HUES48 (cell line): Measurements from ENCODE around the gene CELF4.

Experiments
- H3K27ac ChIP-seq: one replicate; pipeline ENCODE4 v1.7.0; 2013; ENCODE audit warnings: low read depth, low read length, inconsistent platforms
- H3K27me3 ChIP-seq: 2 replicates; pipeline ENCODE4 v1.6.1; 2013; ENCODE audit warnings: mild to moderate bottlenecking, low read length; ENCODE audit not compliant: control insufficient read depth, insufficient read depth
- H3K36me3 ChIP-seq: 2 replicates; pipeline ENCODE4 v1.6.1; 2013; ENCODE audit warnings: low read length; ENCODE audit not compliant: control insufficient read depth, insufficient read depth
- H3K4me1 ChIP-seq: 2 replicates; pipeline ENCODE4 v1.6.1; 2013; ENCODE audit warnings: mild to moderate bottlenecking, low read length; ENCODE audit not compliant: control insufficient read depth, insufficient read depth
- H3K4me3 ChIP-seq: 2 replicates; pipeline ENCODE4 v1.5.1; 2013; ENCODE audit warnings: mild to moderate bottlenecking, low read depth, low read length
- H3K9ac ChIP-seq: 2 replicates; pipeline ENCODE4 v1.6.1; 2013; ENCODE audit warnings: mild to moderate bottlenecking, low read depth, low read length, moderate library complexity
- H3K9me3 ChIP-seq: 2 replicates; pipeline ENCODE4 v1.6.1; 2013; ENCODE audit warnings: low read length; ENCODE audit not compliant: control insufficient read depth, insufficient read depth

The CELF4 gene

DNA sequence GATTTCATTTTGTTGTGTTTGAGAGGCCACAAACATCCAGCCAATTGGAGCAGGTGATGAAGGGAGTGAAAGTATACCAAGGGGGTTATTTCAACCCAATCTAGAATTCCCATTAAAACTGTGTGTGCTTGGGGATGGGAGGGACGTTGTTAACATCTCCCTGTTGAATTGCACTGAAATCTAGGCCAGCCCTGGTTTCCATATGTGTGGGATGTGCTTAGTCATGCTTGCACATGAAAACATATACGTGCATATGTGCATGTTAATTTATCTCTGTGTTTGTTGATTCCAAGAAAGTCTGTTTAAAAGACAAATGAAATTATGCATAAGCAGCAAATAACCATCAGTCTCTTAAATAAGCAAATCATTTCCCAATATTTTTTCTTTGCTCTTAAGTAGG lies 5.6 kb downstream of the CELF4 start:
- H3K9ac ChIP-seq: no peak overlapping the region
- no peak overlapping the region for H3K27ac ChIP-seq
- no peaks in the 10 kb centered on the region for H3K36me3 ChIP-seq
- H3K4me3 ChIP-seq: no peak overlapping the region
- H3K27me3 ChIP-seq: peaks cover 87% of the 10 kb centered on the region
- peaks cover 21% of the 10 kb centered on the region for H3K4me1 ChIP-seq
- H3K9me3 ChIP-seq: no peaks in the 10 kb centered on the region

DNA sequence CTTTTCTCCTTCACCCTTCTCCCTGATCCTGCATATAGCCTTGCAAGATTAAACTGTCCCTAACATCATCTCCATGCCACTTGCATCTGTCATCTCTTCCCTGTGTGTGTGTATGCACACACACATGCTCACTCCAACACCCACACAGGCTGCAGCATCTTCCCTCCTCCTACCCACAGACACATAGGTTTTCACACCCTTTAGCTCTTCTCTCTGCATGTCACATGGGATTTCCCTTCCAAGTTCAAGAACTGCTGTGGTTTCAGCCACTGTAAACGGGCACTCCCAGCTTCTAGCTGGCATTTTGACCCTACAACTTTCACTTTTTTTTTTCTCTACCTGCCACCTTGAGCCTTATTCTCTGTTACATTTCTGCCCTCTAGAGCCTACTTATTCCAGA lies 6.4 kb downstream of the CELF4 start:
- H3K27me3 ChIP-seq: peaks cover 87% of the 10 kb centered on the region

DNA sequence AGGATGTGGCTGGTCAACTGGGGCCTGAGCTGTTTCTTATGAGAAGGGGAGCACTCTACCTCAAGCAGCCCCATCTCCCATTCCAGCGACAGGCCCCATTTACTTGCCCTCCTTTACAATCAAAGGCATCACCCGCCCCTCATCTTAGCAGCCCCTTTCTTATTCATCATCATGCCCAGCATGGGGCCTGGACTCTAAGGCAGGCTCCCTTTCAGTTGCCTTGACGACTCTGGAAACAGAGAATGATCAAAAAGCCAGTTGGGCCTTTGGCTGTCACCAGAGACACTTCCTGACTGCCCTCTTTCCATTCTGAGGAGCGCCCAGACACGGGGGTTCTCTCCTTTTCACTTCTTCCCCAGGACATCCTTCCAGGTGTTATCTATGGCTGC lies 11.2 kb downstream of the CELF4 start:
- Histone ChIP-seq H3K36me3 (no peaks in the 10 kb centered on the region), H3K27me3 (peaks cover 50% of the 10 kb centered on the region), H3K9me3 (no peaks in the 10 kb centered on the region), H3K9ac (no peak overlapping the region), H3K4me3 (peak overlapping the region; percentile 46; the same call in 1 of the 2 replicates), H3K27ac (no peak overlapping the region), H3K4me1 (peaks cover 14% of the 10 kb centered on the region)

More for the DNA sequence above, 6.4 kb downstream of the CELF4 start:
- no peak overlapping the region for H3K9ac ChIP-seq
- H3K9me3 ChIP-seq: no peaks in the 10 kb centered on the region
- no peak overlapping the region for H3K27ac ChIP-seq
- H3K4me3 ChIP-seq: no peak overlapping the region
- no peaks in the 10 kb centered on the region for H3K36me3 ChIP-seq
- peaks cover 26% of the 10 kb centered on the region for H3K4me1 ChIP-seq

DNA sequence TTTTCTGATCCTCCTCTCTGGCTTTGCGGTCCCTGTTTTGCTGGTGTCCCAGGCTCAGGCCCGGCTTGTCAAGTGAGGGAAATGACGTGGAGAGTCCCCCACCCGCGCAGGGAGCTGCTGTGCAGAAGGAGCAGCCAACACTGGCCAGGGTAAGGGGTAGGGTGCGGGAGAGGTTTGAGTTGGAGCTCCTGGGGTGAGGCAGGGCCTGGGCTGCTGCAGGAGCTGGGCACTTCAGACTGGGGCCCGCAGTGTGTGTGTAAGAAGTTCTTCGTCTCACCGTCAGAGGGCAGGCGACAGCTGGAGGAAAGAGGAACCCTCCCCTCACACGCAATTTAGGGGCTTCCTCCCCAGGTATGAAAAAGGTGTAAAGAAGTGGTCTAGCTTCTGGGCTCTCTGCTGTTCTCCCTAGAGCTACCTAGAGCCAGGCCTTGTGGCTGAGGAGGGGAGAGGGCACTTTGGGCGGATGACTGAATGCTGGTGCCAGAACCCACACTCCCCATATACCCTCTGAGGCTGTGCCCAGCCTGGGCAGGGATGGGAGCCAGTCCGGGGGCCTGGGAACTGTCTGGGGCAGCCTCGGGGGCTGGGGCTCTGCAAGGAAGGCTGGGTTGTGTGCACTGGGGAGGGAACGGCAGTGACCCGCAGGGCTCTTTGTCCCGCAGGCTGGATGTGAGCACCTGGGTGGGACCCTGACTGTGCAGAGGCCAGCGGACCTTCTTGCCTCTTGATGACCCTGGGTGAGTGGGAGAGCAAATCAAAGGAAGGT lies 11.8 kb downstream of the CELF4 start:
- Histone ChIP-seq H3K27me3 (peaks cover 44% of the 10 kb centered on the region), H3K4me1 (peaks cover 14% of the 10 kb centered on the region), H3K27ac (no peak overlapping the region), H3K36me3 (no peaks in the 10 kb centered on the region), H3K9ac (no peak overlapping the region), H3K9me3 (no peaks in the 10 kb centered on the region), H3K4me3 (peak overlapping the region; percentile 46)

GRCh38 chr18:37552286-37552685 lies 13.3 kb downstream of the CELF4 start:
- Histone ChIP-seq H3K27ac (no peak overlapping the region), H3K9ac (no peak overlapping the region), H3K27me3 (peaks cover 41% of the 10 kb centered on the region), H3K36me3 (no peaks in the 10 kb centered on the region), H3K4me3 (no peak overlapping the region), H3K9me3 (no peaks in the 10 kb centered on the region), H3K4me1 (peaks cover 14% of the 10 kb centered on the region)

GRCh38 chr18:37551846-37552245 lies 13.8 kb downstream of the CELF4 start:
- H3K9me3 ChIP-seq: no peaks in the 10 kb centered on the region
- H3K9ac ChIP-seq: no peak overlapping the region
- peaks cover 37% of the 10 kb centered on the region for H3K27me3 ChIP-seq
- H3K4me3 ChIP-seq: no peak overlapping the region
- H3K27ac ChIP-seq: no peak overlapping the region
- H3K36me3 ChIP-seq: no peaks in the 10 kb centered on the region
- peaks cover 14% of the 10 kb centered on the region for H3K4me1 ChIP-seq

DNA sequence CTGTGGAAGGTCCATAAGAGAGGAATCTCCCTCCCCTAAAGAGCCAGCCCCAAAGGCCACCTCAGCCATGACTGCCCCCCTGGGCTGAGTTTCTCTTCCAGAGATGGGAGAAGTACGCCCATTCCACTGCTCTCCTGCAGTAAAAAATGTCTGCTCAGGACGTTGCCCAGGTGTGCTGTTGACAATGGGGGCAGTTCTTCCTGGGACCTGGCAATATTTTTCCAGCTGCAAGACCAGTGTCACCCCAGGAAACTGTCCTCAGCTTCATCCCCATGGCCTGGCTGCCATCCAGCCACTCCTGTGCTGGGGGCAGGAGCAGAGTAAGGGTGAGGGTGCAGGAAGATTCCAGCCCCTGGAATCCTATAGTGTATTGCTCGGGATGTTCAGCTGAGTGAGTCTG lies 14.3 kb downstream of the CELF4 start:
- H3K36me3 ChIP-seq: no peaks in the 10 kb centered on the region
- peaks cover 31% of the 10 kb centered on the region for H3K27me3 ChIP-seq
- no peaks in the 10 kb centered on the region for H3K9me3 ChIP-seq
- no peak overlapping the region for H3K27ac ChIP-seq
- H3K4me3 ChIP-seq: no peak overlapping the region
- no peak overlapping the region for H3K9ac ChIP-seq
- H3K4me1 ChIP-seq: peaks cover 14% of the 10 kb centered on the region

GRCh38 chr18:37550118-37550875 lies 15.3 kb downstream of the CELF4 start:
- H3K27me3 ChIP-seq: peaks cover 21% of the 10 kb centered on the region
- H3K9ac ChIP-seq: no peak overlapping the region
- H3K4me3 ChIP-seq: no peak overlapping the region
- peaks cover 14% of the 10 kb centered on the region for H3K4me1 ChIP-seq
- H3K27ac ChIP-seq: no peak overlapping the region
- H3K36me3 ChIP-seq: no peaks in the 10 kb centered on the region
- H3K9me3 ChIP-seq: no peaks in the 10 kb centered on the region

GRCh38 chr18:37548679-37549289 lies 16.8 kb downstream of the CELF4 start:
- no peaks in the 10 kb centered on the region for H3K36me3 ChIP-seq
- H3K4me1 ChIP-seq: peaks cover 3% of the 10 kb centered on the region
- no peak overlapping the region for H3K27ac ChIP-seq
- H3K9ac ChIP-seq: no peak overlapping the region
- no peak overlapping the region for H3K4me3 ChIP-seq
- H3K27me3 ChIP-seq: peaks cover 6% of the 10 kb centered on the region
- no peaks in the 10 kb centered on the region for H3K9me3 ChIP-seq

DNA sequence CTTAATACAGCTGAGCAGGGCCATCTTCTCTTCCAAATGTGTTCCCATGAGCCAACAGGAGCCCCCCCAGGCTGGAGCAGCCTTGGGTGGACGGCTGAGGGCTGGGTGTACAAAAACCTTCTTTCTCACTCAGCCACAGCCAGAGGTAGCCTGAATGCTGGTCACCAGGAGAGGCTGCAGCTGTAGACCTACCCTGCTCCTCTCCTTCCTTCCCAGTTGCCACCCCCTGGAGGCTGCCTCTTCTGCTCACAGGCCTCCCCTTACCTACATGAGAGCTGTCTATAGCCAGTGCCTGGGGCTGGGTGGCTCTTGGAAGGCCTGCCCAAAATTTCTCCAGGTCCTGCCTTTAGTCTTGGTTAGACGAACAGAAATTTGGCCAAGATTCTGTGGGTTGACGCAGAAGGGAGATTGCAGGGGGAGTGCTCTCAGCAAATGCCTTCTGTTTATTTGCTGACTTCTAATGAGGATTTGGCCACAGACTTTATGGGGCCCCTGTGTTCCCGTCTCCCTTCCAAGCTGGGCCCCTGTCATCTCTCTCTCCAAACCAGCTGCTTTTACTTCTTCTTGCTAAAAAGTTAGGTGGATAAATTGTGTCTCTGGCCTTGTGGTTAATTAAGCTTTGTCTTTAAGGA lies 18.3 kb downstream of the CELF4 start:
- Histone ChIP-seq H3K9me3 (no peaks in the 10 kb centered on the region), H3K4me3 (no peak overlapping the region), H3K27ac (no peak overlapping the region), H3K27me3 (0 out of 2 replicates have a peak, but pooled peaks cover 3% of the 10 kb centered on the region), H3K4me1 (no peaks in the 10 kb centered on the region), H3K9ac (no peak overlapping the region), H3K36me3 (no peaks in the 10 kb centered on the region)
